ENCODE data around the gene BOC. TPM values are rescaled to one million over a fixed set of nuclear protein-coding genes. Genes with fewer than 3 reads are reported as not detected.

BOC gene
- total RNA-seq, 1 experiment from 2014 or later = 1.2 TPM

- intact Hi-C loops (cut with micrococcal nuclease; ENCODE audit: unreplicated experiment) = no loop called here
- no peak for TF ChIP-seq EZH2 (IDR thresholded peaks at IDR 0.05; ENCODE audit: borderline replicate concordance, low read depth, low read length, poor library complexity, severe bottlenecking)
- no peak for TF ChIP-seq CTCF (conservative IDR thresholded peaks at IDR 0.05; ENCODE audit: low read depth, low read length)
- Histone ChIP-seq H3K27ac (ENCODE audit: low read depth, low read length, poor library complexity, severe bottlenecking) (no peak overlapping the region), H3K4me1 (ENCODE audit: insufficient read depth, low read length, poor library complexity, severe bottlenecking) (no peaks in the 10 kb centered on the region), H3K4me3 (ENCODE audit: low read depth, low read length, poor library complexity, severe bottlenecking) (no peak overlapping the region), H3K36me3 (ENCODE audit: insufficient read depth, low read length, poor library complexity, severe bottlenecking) (no peaks in the 10 kb centered on the region), H3K27me3 (replicated peaks; ENCODE audit: insufficient read depth, low read depth, low read length, poor library complexity) (no peaks in the 10 kb centered on the region), H3K9me3 (ENCODE audit: low read depth, low read length, poor library complexity, severe bottlenecking) (peaks cover 11% of the 10 kb centered on the region)
- BruUV-seq (replicated peaks) = no TSS peak
- CTCF ChIA-PET = no interaction called here
- DNase-seq (ENCODE audit: low spot score) = no peak
- POLR2A ChIA-PET (ENCODE audit: low non-redundant PET) = interaction anchor here (0.7 kb wide), 1 partner anchor 94 kb away, joined by 3 read pairs; no protein-coding TSS in a partner anchor
These were observed 99.6 kb downstream of the BOC start for GRCh38 chr3:113310960-113311359.

GRCh38 chr3:113312416-113312815, 101.1 kb downstream of the BOC start:
- no peaks in the 10 kb centered on the region for H3K27me3 ChIP-seq (replicated peaks; ENCODE audit: insufficient read depth, low read depth, low read length, poor library complexity)
- intact Hi-C loops (cut with micrococcal nuclease; ENCODE audit: unreplicated experiment) = no loop called here
- H3K9me3 ChIP-seq (ENCODE audit: low read depth, low read length, poor library complexity, severe bottlenecking) = peaks cover 11% of the 10 kb centered on the region
- H3K4me3 ChIP-seq (ENCODE audit: low read depth, low read length, poor library complexity, severe bottlenecking) = no peak overlapping the region
- H3K4me1 ChIP-seq (ENCODE audit: insufficient read depth, low read length, poor library complexity, severe bottlenecking) = no peaks in the 10 kb centered on the region
- POLR2A ChIA-PET (ENCODE audit: low non-redundant PET) = no interaction called here
- TF ChIP-seq CTCF (conservative IDR thresholded peaks at IDR 0.05; ENCODE audit: low read depth, low read length) (no peak), EZH2 (IDR thresholded peaks at IDR 0.05; ENCODE audit: borderline replicate concordance, low read depth, low read length, poor library complexity, severe bottlenecking) (no peak)
- no peak overlapping the region for H3K27ac ChIP-seq (ENCODE audit: low read depth, low read length, poor library complexity, severe bottlenecking)
- CTCF ChIA-PET = no interaction called here
- peak; percentile 21 for DNase-seq (ENCODE audit: low spot score)
- no TSS peak for BruUV-seq (replicated peaks)
- H3K36me3 ChIP-seq (ENCODE audit: insufficient read depth, low read length, poor library complexity, severe bottlenecking) = no peaks in the 10 kb centered on the region

- no TSS peak for BruUV-seq (replicated peaks)
- ChIA-PET CTCF (no interaction called here), POLR2A (ENCODE audit: low non-redundant PET) (no interaction called here)
- no peak overlapping the region for H3K27ac ChIP-seq (ENCODE audit: low read depth, low read length, poor library complexity, severe bottlenecking)
- H3K9me3 ChIP-seq (ENCODE audit: low read depth, low read length, poor library complexity, severe bottlenecking) = peaks cover 11% of the 10 kb centered on the region
- H3K4me3 ChIP-seq (ENCODE audit: low read depth, low read length, poor library complexity, severe bottlenecking) = no peak overlapping the region
- no peaks in the 10 kb centered on the region for H3K36me3 ChIP-seq (ENCODE audit: insufficient read depth, low read length, poor library complexity, severe bottlenecking)
- TF ChIP-seq CTCF (conservative IDR thresholded peaks at IDR 0.05; ENCODE audit: low read depth, low read length) (no peak), EZH2 (IDR thresholded peaks at IDR 0.05; ENCODE audit: borderline replicate concordance, low read depth, low read length, poor library complexity, severe bottlenecking) (no peak)
- no peaks in the 10 kb centered on the region for H3K27me3 ChIP-seq (replicated peaks; ENCODE audit: insufficient read depth, low read depth, low read length, poor library complexity)
- DNase-seq (ENCODE audit: low spot score) = no peak
- intact Hi-C loops (cut with micrococcal nuclease; ENCODE audit: unreplicated experiment) = no loop called here
- no peaks in the 10 kb centered on the region for H3K4me1 ChIP-seq (ENCODE audit: insufficient read depth, low read length, poor library complexity, severe bottlenecking)
These were observed 103.6 kb downstream of the BOC start for GRCh38 chr3:113314923-113315322.
